HepG2 (cell line): ENCODE data around the gene NDUFAF8. TPM values are rescaled to one million over a fixed set of nuclear protein-coding genes. Genes with fewer than 3 reads are reported as not detected.

Experiments
- CTCF ChIP-seq: sonication (generic); formaldehyde crosslinking; IDR thresholded peaks from 2 replicates; pipeline ENCODE4 v1.5.0; 2020; ENCODE audit warnings: mild to moderate bottlenecking, missing genetic modification reagents, moderate library complexity
- ELF3 ChIP-seq: IDR thresholded peaks from 2 replicates; pipeline ENCODE4 v1.6.1; 2016; ENCODE audit warnings: missing genetic modification reagents, missing compliant biosample characterization
- KLF12 ChIP-seq: sonication (generic); formaldehyde crosslinking; IDR thresholded peaks from 2 replicates; pipeline ENCODE4 v1.4.0; 2020; ENCODE audit warnings: missing genetic modification reagents, borderline replicate concordance
- NFE2L1 ChIP-seq: sonication (generic); formaldehyde crosslinking; IDR thresholded peaks from 2 replicates; pipeline ENCODE4 v1.4.0; 2020; ENCODE audit warnings: missing genetic modification reagents, mild to moderate bottlenecking, borderline replicate concordance
- NFIB ChIP-seq: sonication (generic); formaldehyde crosslinking; IDR thresholded peaks from 2 replicates; pipeline ENCODE4 v1.9.0; 2021; ENCODE audit warnings: missing genetic modification reagents, mild to moderate bottlenecking, borderline replicate concordance
- NR2C2 ChIP-seq: sonication (generic); formaldehyde crosslinking; IDR thresholded peaks from 2 replicates; pipeline ENCODE4 v1.4.0; 2020; ENCODE audit warnings: missing genetic modification reagents, mild to moderate bottlenecking, moderate library complexity, borderline replicate concordance
- PHB2 ChIP-seq: fragments of 450-650 bp; IDR thresholded peaks from 2 replicates; pipeline ENCODE4 v1.6.1; 2018; ENCODE audit not compliant: partially characterized antibody
- POLR2G ChIP-seq: fragments of 200-400 bp; formaldehyde crosslinking; IDR thresholded peaks from 2 replicates; pipeline ENCODE4 v1.6.1; 2018; ENCODE audit warnings: mild to moderate bottlenecking, low read depth, low read length, moderate library complexity
- RAD51 ChIP-seq: fragments of 450-650 bp; IDR thresholded peaks from 2 replicates; pipeline ENCODE4 v1.6.1; 2016; ENCODE audit warnings: borderline replicate concordance
- REXO4 ChIP-seq: sonication (generic); formaldehyde crosslinking; IDR thresholded peaks from 2 replicates; pipeline ENCODE4 v1.8.0; 2022; ENCODE audit warnings: missing genetic modification reagents, mild to moderate bottlenecking, borderline replicate concordance
- SNAPC2 ChIP-seq: sonication (generic); formaldehyde crosslinking; IDR thresholded peaks from 2 replicates; pipeline ENCODE4 v1.8.1; 2022; ENCODE audit warnings: mild to moderate bottlenecking, missing genetic modification reagents
- STAT5B ChIP-seq: sonication (generic); formaldehyde crosslinking; IDR thresholded peaks from 2 replicates; pipeline ENCODE4 v1.4.0; 2020; ENCODE audit warnings: missing genetic modification reagents
- ZBTB42 ChIP-seq: sonication (generic); formaldehyde crosslinking; IDR thresholded peaks from 2 replicates; pipeline ENCODE4 v1.5.0; 2020; ENCODE audit warnings: mild to moderate bottlenecking, missing genetic modification reagents
- ZFP82 ChIP-seq: sonication (generic); formaldehyde crosslinking; IDR thresholded peaks from 2 replicates; pipeline ENCODE4 v1.5.1; 2020; ENCODE audit warnings: mild to moderate bottlenecking, missing genetic modification reagents, borderline replicate concordance
- ZNF232 ChIP-seq: sonication (generic); formaldehyde crosslinking; IDR thresholded peaks from 2 replicates; pipeline ENCODE4 v1.4.0; 2020; ENCODE audit warnings: missing genetic modification reagents, borderline replicate concordance
- ZNF30 ChIP-seq: sonication (generic); formaldehyde crosslinking; IDR thresholded peaks from 2 replicates; pipeline ENCODE4 v1.5.0; 2020; ENCODE audit warnings: mild to moderate bottlenecking, missing genetic modification reagents
- ZNF335 ChIP-seq: sonication (generic); formaldehyde crosslinking; IDR thresholded peaks from 2 replicates; pipeline ENCODE4 v1.4.0; 2020; ENCODE audit warnings: missing genetic modification reagents
- ZNF777 ChIP-seq: sonication (generic); formaldehyde crosslinking; IDR thresholded peaks from 2 replicates; pipeline ENCODE4 v1.4.0; 2020; ENCODE audit warnings: missing genetic modification reagents
- polyA plus RNA-seq, 8 experiments: library from polyadenylated mRNA; depleted of rRNA in 3 of 8; stranded (reverse) in 7 of 8; unstranded in 1 of 8; fragments of >200 nt; fragmentation: Illumina TruSeq in 4 of 8; extraction: Trizol in 4 of 8; gene quantifications; 2 replicates each; pipeline versions ENCODE4 v1.2.1 to v1.2.3, GENCODE V29; 2011 to 2016; ENCODE audit warnings: low read depth in 4 of 8, missing spikeins in 1 of 8, mixed read lengths in 1 of 8; ENCODE audit not compliant: insufficient read depth in 1 of 8
- total RNA-seq, 5 experiments: library from RNA; depleted of rRNA; stranded (reverse); fragments of >200 nt; fragmentation: Illumina TruSeq; extraction: Trizol; gene quantifications; 2 replicates each; pipeline ENCODE4 v1.2.3, GENCODE V29; 2016; ENCODE audit warnings: low read depth in 1 of 5
- TF ChIP-seq, protein P1 (sequence below): sonication (generic); formaldehyde crosslinking; IDR thresholded peaks from 2 replicates; pipeline ENCODE4 v1.4.0; 2020; ENCODE audit warnings: missing genetic modification reagents, borderline replicate concordance
- TF ChIP-seq, protein P2 (sequence below): sonication (generic); formaldehyde crosslinking; IDR thresholded peaks from 2 replicates; pipeline ENCODE4 v1.5.0; 2020; ENCODE audit warnings: missing genetic modification reagents, mild to moderate bottlenecking, borderline replicate concordance
- TF ChIP-seq, protein P3 (sequence below): sonication (generic); formaldehyde crosslinking; IDR thresholded peaks from 2 replicates; pipeline ENCODE4 v1.4.0; 2020; ENCODE audit warnings: missing genetic modification reagents
- TF ChIP-seq, protein P4 (sequence below): sonication (generic); formaldehyde crosslinking; IDR thresholded peaks from 2 replicates; pipeline ENCODE4 v1.4.0; 2020; ENCODE audit warnings: missing genetic modification reagents

The NDUFAF8 gene
- total and polyA plus RNA-seq, 2 of the 13 experiments (the other 11 are each of a cell fraction or from before 2014, with no cell fraction given), result 75.6 to 233 TPM

DNA sequence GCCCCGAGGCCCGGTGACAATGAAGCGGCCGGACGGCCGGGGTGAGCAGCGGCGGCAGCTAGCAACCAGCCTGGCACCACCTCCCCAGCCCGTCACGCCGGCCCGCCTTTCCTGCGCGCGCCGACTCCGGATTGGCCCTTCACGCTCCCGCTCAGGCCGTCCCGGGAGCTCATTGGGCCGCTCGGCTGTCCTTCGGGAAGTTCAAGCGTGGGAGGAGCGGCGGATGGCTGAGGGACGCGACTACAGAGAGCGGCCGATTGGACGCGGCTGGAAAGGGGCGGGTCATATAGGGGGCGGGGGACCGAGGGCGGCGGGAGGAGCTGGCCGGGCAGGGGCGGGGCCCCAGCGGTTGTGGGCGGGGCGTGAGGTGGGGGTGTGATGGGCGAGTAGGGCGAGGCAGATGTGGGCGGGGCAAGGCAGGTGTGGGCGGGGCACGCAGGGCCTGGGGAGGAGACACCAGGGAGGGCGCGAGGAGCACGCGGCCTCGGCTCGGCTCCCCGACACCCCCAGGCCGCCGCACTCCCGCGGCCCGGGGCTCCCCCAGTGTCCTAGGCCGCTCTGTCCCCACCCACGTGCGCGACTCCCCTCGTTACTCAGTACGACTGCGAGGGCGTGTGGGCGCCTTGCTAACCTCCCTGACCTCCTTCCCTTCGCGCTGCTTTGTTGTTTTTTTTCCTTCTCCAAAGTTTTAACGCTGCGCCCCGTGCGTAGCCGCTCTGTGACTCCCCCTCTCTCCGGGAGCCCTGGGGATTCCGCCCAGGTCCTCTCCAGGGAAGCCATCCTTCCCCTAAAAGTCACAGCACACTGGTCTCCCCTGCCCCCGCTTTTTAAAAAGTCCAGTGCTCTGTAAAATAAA is 16.0 kb upstream of the NDUFAF8 start, which contains the start of gene CEP131 (continued):
- TF ChIP-seq, protein P1, sequence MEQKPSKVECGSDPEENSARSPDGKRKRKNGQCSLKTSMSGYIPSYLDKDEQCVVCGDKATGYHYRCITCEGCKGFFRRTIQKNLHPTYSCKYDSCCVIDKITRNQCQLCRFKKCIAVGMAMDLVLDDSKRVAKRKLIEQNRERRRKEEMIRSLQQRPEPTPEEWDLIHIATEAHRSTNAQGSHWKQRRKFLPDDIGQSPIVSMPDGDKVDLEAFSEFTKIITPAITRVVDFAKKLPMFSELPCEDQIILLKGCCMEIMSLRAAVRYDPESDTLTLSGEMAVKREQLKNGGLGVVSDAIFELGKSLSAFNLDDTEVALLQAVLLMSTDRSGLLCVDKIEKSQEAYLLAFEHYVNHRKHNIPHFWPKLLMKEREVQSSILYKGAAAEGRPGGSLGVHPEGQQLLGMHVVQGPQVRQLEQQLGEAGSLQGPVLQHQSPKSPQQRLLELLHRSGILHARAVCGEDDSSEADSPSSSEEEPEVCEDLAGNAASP (CRISPR knock-in tag), result no peak; the same call in 1 of the 2 replicates
- TF ChIP-seq SNAPC2 (peak; percentile 90), ZBTB42 (CRISPR knock-in tag) (peak; percentile 94), STAT5B (CRISPR knock-in tag) (no peak), PHB2 (no peak), KLF12 (CRISPR knock-in tag) (peak; percentile 72; the same call in 1 of the 2 replicates), ZNF30 (CRISPR knock-in tag) (peak; percentile 10; the same call in 1 of the 2 replicates), RAD51 (no peak), REXO4 (0 out of 2 replicates have a peak, but pooled peaks have one; percentile 37), POLR2G (peak; percentile 91), ZNF777 (CRISPR knock-in tag) (0 out of 2 replicates have a peak, but pooled peaks have one; percentile 25), ZFP82 (CRISPR knock-in tag) (peak; percentile 60; the same call in 1 of the 2 replicates), NFE2L1 (CRISPR knock-in tag) (no peak), ELF3 (CRISPR knock-in tag) (no peak), ZNF232 (CRISPR knock-in tag) (peak; percentile 84), ZNF335 (CRISPR knock-in tag) (no peak; the same call in 1 of the 2 replicates), CTCF (CRISPR knock-in tag) (0 out of 2 replicates have a peak, but pooled peaks have one; percentile 14), NR2C2 (no peak; the same call in 1 of the 2 replicates), NFIB (CRISPR knock-in tag) (no peak)
- TF ChIP-seq, protein P2, sequence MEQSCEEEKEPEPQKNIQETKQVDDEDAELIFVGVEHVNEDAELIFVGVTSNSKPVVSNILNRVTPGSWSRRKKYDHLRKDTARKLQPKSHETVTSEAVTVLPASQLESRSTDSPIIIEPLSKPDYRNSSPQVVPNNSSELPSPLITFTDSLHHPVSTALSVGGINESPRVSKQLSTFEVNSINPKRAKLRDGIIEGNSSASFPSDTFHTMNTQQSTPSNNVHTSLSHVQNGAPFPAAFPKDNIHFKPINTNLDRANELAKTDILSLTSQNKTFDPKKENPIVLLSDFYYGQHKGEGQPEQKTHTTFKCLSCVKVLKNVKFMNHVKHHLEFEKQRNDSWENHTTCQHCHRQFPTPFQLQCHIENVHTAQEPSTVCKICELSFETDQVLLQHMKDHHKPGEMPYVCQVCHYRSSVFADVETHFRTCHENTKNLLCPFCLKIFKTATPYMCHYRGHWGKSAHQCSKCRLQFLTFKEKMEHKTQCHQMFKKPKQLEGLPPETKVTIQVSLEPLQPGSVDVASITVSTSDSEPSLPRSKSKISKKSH (CRISPR knock-in tag), result peak; percentile 85; the same call in 1 of the 2 replicates
- TF ChIP-seq, protein P3, sequence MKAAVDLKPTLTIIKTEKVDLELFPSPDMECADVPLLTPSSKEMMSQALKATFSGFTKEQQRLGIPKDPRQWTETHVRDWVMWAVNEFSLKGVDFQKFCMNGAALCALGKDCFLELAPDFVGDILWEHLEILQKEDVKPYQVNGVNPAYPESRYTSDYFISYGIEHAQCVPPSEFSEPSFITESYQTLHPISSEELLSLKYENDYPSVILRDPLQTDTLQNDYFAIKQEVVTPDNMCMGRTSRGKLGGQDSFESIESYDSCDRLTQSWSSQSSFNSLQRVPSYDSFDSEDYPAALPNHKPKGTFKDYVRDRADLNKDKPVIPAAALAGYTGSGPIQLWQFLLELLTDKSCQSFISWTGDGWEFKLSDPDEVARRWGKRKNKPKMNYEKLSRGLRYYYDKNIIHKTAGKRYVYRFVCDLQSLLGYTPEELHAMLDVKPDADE (CRISPR knock-in tag), result peak; percentile 81; the same call in 1 of the 2 replicates
- TF ChIP-seq, protein P4, sequence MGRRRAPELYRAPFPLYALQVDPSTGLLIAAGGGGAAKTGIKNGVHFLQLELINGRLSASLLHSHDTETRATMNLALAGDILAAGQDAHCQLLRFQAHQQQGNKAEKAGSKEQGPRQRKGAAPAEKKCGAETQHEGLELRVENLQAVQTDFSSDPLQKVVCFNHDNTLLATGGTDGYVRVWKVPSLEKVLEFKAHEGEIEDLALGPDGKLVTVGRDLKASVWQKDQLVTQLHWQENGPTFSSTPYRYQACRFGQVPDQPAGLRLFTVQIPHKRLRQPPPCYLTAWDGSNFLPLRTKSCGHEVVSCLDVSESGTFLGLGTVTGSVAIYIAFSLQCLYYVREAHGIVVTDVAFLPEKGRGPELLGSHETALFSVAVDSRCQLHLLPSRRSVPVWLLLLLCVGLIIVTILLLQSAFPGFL (CRISPR knock-in tag), result no peak
